ENCODE data around the gene LARP4.
"Not testable (repeated sequence)": the region's sequence is repeated elsewhere in the genome, so short reads cannot be mapped to it uniquely, and the experiment has no call there.

Gene LARP4

GRCh38 chr12:50483488-50483887 is 82.8 kb downstream of the LARP4 start:
- no peak for DNase-seq (ENCODE audit: low read depth)

DNA sequence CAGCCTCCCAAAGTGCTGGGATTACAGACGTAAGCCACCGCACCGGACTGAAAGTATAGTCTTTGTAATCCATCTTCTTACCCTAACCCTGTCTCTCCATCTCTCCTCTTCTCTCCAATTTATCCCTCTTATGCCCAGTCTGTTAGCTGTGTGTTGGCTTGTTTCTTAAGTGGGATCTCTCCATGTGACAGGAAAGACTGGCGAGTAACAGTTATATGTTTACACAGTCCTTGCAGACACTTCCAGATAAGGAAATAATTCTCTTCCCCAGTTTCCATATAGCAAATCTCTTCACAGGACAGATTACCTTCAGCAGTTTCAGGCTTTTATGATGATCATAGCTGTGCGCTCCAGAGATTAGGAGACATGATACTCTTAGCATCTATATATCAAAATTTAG is 88.1 kb downstream of the LARP4 start:
- no peak for DNase-seq (ENCODE audit: low read depth)

- not testable (repeated sequence) for DNase-seq (ENCODE audit: low read depth)
Measured at GRCh38 chr12:50498119-50498518, 97.4 kb downstream of the LARP4 start.

DNA sequence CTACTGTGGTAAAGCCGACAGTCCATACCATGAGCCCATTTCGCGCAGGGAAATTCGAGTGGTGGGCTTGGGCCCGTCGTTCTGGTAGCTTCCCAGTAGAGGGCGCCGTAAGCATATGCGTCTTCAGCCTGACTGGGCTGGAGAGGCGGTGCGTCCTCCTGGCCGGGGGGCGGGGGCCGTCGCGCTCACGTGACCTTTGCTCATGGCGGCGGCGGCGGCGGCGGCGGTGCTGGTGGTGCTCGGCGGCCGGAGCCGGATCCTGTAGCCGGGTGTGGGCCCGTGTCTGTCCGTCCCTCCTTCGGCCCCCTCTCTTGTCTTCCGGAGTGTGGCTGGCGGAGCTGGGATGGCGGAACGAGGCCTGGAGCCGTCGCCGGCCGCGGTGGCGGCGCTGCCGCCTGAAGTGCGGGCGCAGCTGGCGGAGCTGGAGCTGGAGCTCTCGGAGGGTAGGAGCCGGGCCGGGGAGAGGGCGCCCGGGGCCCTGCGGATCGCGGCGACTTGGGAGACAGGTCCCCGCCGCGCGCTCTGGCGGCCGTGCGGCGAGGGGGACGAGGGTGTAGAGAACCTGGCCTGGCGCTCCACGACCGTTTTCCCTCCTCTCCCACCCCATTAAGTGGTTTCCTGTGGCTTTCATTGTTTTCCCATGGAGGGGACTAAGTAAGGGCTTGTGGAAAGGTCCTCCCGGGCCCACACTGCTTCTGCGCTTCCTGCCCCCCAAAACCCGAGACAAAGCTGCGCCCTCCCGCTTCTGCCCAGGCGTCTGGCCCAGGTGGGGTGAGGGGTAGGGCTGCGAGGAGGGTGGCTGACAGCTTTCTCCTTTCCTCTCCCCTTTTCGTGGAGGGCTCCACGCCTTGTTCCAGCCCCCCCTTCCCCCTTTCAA is 104.4 kb downstream of the LARP4 start, which contains the start of gene DIP2B:
DIP2B (plus strand) TSS at position 188 of the 877 bp plus-strand sequence; CDS start at position 344, 156 bp downstream.
- DNase-seq (ENCODE audit: low read depth), result peak; percentile 93

DNA sequence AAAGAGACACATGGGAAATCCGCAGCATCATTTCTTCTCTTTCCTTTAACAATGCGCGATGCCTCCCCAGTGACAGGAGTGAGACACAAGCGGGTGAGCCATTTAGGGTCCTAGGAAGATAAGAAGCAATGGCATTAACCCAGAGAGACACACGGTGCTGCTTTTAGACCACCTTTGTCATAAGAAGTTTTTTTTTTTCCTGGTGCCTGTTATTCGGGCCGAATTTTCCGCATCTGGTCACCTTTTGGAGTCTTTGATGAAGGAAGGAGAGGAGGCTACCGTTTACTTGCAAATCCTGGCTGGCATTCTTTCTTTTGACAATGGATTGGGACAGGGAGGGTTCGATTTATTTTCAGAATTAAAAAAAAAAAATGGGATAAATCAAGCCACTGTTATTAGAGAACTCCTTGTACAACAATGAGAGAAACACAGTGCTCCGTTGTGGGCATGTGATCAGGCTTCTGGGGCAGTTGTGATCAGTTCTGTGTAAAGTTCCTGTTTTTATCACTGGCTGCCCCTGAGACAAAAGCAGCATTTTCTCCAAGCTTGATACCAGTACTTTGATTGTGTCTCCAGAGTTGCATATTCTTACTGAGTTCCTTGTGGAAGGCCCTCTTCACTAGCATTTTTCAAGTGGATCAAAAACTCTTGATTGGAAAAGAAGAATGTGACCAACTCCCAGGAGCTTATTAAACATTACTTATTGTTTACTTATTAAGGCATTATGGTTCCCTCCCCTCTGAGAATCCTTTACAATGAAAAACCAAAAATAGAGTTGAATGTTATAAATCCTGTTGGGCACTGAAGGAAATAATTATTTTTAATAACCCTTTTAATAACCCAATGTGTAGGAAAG is 105.2 kb downstream of the LARP4 start:
- DNase-seq (ENCODE audit: low read depth), result no peak

DNA sequence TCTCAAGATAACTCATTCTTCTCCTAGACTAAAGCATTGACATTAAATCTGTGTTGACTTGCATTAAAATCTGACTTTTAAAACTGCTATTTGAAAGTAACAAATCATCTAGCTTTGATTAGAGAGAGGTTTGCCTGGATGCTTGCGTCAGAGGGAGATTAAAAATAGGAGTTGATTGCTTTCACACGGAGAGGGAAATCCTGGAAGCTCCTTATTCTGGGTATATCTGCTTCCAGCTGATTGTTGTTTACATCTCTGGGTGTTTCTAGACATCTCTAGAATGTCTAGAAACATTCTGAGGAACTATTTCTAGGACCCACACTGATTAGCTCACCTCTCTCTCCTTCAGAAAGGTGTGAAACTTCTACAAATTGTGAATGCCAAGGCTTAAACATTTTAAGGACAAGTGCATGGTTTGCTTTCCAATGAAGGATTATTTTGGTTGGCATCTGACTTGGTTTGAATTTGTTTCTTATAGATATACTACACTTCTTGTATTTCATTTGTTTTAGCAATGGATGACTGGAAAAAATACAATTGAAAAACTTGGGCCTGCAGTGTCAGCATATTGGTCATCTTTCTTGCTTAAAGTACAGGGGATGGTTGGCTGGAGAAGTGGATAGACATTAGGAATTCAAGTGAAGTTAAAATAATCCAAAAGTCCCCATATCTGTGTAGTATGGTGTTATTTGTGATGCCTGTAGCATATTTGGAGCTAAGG is 106.2 kb downstream of the LARP4 start:
- no peak for DNase-seq (ENCODE audit: low read depth)

GRCh38 chr12:50507474-50507838 is 106.8 kb downstream of the LARP4 start:
- no peak for DNase-seq (ENCODE audit: low read depth)

DNA sequence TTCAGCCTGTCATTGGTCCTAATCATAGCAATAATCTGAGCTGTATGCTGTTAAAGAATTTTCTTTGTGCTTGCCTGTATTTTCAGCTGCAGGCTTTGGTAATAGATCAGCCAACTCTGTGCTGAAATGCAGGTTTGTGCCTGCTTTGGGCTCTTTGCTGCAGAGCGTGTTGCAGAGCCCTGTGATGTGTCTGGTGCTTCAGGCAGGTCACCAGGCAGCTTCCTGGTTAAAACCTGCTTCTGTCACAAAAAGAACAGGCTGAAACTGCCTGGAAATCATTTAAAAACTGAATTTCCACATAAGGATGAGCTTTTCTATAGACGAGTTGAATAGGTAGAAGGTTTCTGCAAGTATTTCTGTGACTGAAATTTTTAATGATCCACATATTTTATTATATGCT is 107.2 kb downstream of the LARP4 start:
- DNase-seq (ENCODE audit: low read depth), result no peak

GRCh38 chr12:50508414-50508813 is 107.7 kb downstream of the LARP4 start:
- DNase-seq (ENCODE audit: low read depth), result no peak

DNA sequence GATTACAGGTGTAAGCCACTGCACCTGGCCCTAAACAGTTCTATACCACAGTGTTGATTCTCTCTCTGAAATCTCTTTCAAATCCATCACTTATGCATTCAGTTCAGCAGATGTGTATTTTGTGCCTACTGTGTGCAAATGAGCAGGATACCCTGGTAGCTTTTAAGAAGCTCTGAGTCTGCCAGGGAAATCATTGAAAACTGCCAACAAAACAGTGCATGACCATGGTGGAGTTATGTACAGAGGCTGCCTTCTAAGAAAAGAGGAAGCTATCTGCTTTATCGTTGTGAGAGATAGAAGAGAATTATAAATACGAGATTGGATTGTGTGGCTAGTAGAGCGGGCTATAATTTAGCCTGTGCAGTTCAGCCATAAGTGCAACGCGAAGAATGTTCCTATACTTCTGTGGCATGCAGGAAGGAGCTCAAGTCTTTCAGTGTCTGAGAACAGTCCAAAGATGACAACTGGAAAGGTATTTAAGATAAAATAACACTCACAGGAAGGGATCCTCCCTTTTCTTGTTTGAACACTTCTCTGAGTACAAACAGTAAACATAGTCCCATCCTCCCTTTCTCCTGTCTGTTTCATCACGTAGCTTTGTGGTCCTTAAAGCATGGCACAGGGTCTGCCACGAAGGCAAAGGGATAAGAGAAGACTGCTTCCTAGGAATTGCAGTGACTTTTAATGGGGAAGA is 108.4 kb downstream of the LARP4 start:
- DNase-seq (ENCODE audit: low read depth), result no peak

DNA sequence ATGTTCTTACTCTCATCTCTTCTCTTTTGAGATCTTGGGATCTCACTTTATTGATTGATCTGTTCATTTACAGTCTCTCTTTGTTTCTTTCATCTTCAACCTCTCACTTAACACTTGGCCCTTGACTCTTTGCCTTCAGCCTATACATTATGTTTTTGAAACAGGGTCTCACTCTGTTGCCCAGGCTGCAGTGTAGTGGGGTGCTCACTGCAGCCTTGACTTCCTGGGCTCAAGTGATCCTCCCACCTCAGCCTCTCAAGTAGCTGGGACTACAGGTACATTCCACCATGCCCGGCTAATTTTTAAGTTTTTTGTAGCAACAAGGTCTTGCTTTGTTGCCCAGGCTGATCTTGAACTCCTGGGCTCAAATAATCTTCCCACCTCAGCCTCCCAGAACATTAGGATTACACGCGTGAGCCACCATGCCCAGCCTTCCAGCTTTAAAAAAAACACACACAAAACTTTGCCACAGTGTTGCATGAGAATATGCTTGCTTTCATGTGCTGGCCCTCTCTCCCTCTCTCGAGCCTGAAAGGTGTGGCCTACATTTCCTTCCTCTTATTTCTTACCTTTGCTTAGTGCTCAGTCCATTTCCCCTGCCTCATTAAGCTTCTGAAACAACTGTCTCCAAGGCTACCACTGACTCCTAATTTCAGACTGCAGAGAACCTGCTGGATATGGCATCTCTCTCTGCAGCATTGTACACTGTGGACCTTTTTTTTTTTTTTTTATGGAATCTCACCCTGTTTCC is 114.0 kb downstream of the LARP4 start:
- no peak for DNase-seq (ENCODE audit: low read depth)

DNA sequence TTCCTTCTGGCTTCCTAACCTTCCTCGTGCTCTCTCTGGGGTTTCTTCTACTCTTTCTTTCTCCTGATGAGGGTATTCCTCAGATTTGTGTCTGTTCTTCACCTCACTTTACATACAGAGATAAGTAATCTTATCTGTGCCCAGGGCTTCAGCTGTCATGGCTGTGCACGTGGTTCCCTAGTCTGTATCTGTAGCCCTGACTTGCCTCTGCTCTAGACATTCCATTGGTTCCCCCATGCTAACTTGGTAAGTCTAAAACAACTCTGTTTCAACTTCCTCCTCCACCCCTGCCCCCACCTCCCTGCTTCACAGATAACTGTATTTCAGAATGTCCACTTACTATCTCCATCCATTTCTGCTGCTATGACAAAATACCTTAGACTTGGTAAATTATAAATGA is 114.9 kb downstream of the LARP4 start:
- no peak for DNase-seq (ENCODE audit: low read depth)

GRCh38 chr12:50517421-50518048 is 116.8 kb downstream of the LARP4 start:
- no peak for DNase-seq (ENCODE audit: low read depth)

- no peak for DNase-seq (ENCODE audit: low read depth)
Measured at GRCh38 chr12:50518090-50518489, 117.4 kb downstream of the LARP4 start.

- no peak for DNase-seq (ENCODE audit: low read depth)
Measured at GRCh38 chr12:50519353-50519752, 118.7 kb downstream of the LARP4 start.

DNA sequence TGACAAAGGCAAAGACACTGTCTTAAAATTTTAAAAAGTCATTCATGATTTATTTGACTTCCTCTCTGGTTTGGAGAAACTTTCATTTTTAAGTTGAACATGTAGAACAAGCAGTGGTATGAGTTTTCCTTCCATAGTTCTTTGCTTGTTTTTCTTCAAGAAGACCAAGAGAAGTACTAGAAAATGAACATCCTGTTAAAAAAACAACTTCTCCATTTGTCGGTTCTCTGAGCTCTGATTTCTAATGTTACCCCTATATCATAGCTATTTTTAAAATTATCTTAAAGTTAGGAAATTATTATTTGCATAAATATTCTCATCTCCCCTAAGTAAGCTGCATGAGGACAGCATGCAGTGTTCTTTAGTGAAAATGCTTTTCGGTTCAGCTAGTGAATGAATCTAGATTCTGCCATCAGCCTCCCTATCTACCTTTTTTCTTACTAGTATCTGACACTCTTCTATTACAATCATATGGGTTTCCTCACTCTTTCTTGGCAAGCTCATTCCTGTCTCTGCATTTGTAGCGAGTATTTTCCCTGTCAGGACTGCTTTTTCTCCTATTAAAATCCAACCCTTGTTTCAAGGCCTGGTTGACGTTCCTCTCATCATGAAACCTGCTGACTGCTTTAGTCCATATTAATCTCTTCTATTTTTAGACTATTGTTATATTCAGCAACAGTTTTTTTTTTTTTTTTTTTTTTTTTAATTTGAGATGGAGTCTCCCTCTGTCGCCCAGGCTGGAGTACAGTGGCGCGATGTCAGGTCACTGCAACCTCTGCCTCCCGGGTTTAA is 119.9 kb downstream of the LARP4 start:
- DNase-seq (ENCODE audit: low read depth), result no peak

- DNase-seq (ENCODE audit: low read depth), result not testable (repeated sequence)
Measured at GRCh38 chr12:50521781-50522180, 121.1 kb downstream of the LARP4 start.

- DNase-seq (ENCODE audit: low read depth), result no peak
Measured at GRCh38 chr12:50523772-50524171, 123.1 kb downstream of the LARP4 start.

GRCh38 chr12:50524621-50525020 is 123.9 kb downstream of the LARP4 start:
- no peak for DNase-seq (ENCODE audit: low read depth)

GRCh38 chr12:50525422-50525821 is 124.7 kb downstream of the LARP4 start:
- no peak for DNase-seq (ENCODE audit: low read depth)
